HG02884 (cell line): ENCODE measurements around the gene SLC6A19.

Experiments
- ATAC-seq: cut with Tn5 transposase; IDR thresholded peaks from one replicate; pipeline ENCODE4 v1.9.1; 2021; ENCODE audit warnings: mild to moderate bottlenecking, moderate library complexity; ENCODE audit not compliant: unreplicated experiment

SLC6A19 gene

GRCh38 chr5:1179383-1179715, 22.0 kb upstream of the SLC6A19 start:
- no peak for ATAC-seq

- no peak for ATAC-seq
Observed at GRCh38 chr5:1180096-1180495, 21.3 kb upstream of the SLC6A19 start.

- no peak for ATAC-seq
Observed at GRCh38 chr5:1180841-1181271, 20.5 kb upstream of the SLC6A19 start.

GRCh38 chr5:1181451-1182359, 19.7 kb upstream of the SLC6A19 start:
- no peak for ATAC-seq

- ATAC-seq = no peak
Observed at GRCh38 chr5:1182360-1182632, 19.1 kb upstream of the SLC6A19 start.

- no peak for ATAC-seq
Observed at GRCh38 chr5:1182633-1183423, 18.6 kb upstream of the SLC6A19 start.

GRCh38 chr5:1183424-1184162, 17.8 kb upstream of the SLC6A19 start:
- ATAC-seq = no peak

GRCh38 chr5:1184163-1184470, 17.3 kb upstream of the SLC6A19 start:
- no peak for ATAC-seq

GRCh38 chr5:1184481-1184880, 16.9 kb upstream of the SLC6A19 start:
- no peak for ATAC-seq

GRCh38 chr5:1185038-1185627, 16.3 kb upstream of the SLC6A19 start:
- ATAC-seq = no peak

- no peak for ATAC-seq
Observed at GRCh38 chr5:1185629-1186350, 15.6 kb upstream of the SLC6A19 start.

GRCh38 chr5:1186351-1187233, 14.8 kb upstream of the SLC6A19 start:
- ATAC-seq = no peak

GRCh38 chr5:1187234-1187949, 14.0 kb upstream of the SLC6A19 start:
- no peak for ATAC-seq

- no peak for ATAC-seq
Observed at GRCh38 chr5:1187950-1188334, 13.5 kb upstream of the SLC6A19 start.

- ATAC-seq = no peak
Observed at GRCh38 chr5:1188464-1188863, 12.9 kb upstream of the SLC6A19 start.

GRCh38 chr5:1189269-1189668, 12.1 kb upstream of the SLC6A19 start:
- ATAC-seq = no peak

- no peak for ATAC-seq
Observed at GRCh38 chr5:1190278-1190677, 11.1 kb upstream of the SLC6A19 start.

- no peak for ATAC-seq
Observed at GRCh38 chr5:1190837-1191239, 10.6 kb upstream of the SLC6A19 start.

- ATAC-seq = no peak
Observed at GRCh38 chr5:1192971-1193590, 8.3 kb upstream of the SLC6A19 start.
